ENCODE measurements around the gene TMEM238L. TPM values are rescaled to one million over a fixed set of nuclear protein-coding genes. Genes with fewer than 3 reads are reported as not detected.

The TMEM238L gene
- not detected in 2 replicates for total RNA-seq

GRCh38 chr17:10803830-10804475 is at the start of gene TMEM238L:
TSS of gene TMEM238L (minus strand) at chr17:10804099. CDS start at chr17:10803963, 136 bp downstream.

DNA sequence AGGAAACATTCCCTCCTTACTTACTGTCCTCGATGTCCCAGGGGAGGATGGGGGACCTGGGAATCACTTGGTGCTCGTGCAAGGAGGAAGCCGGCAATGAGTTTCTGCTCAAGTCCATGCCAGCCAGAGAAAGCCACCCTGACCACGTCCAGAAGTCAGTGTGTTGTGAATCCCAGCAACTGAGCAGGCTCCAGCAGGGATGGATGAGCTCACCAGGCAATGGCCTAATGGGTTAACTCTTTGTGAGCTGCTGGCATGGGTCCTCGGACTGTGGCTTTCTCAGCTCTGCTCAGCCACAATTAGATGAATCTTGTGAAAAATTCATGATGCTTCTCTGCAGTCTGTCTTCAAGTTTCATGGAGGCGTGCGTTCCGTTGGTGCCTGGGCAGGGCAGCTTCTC is 34.0 kb upstream of the TMEM238L start, which contains the start of gene PIRT:
TSS of gene PIRT (minus strand) at position 167 of the 400 bp plus-strand sequence. CDS start 12,442 bp downstream, outside the sequence.

Small RNA genes lying within 50 kb of the gene (small RNA-seq; reads per million reads assigned to genes)
- gene AC015908.2 (not detected), gene TMEM238L (not detected)

Other genes with a start within 250 kb of the TMEM238L start
- 0.12 and 4.9 TPM in 2 replicates for gene MYH3, start 146.8 kb downstream of the TMEM238L start, total RNA-seq
- 15.8 and 20.1 TPM in 2 replicates for gene SCO1, start 106.6 kb downstream of the TMEM238L start, total RNA-seq
- gene ADPRM, start 106.5 kb downstream of the TMEM238L start, total RNA-seq = 12.5 and 12.7 TPM in 2 replicates
- 5.2 and 5.4 TPM in 2 replicates for gene TMEM220, start 74.1 kb downstream of the TMEM238L start, total RNA-seq
- not detected in 2 replicates for gene PIRT, start 34.0 kb upstream of the TMEM238L start, total RNA-seq

Measured in hair follicle dermal papilla cell (primary cell).